Germinal center (tissue), 1 donor: ENCODE data around the gene COL5A1.
"Not testable (repeated sequence)": the region's sequence is repeated elsewhere in the genome, so short reads cannot be mapped to it uniquely, and the experiment has no call there.

ENCODE experiments used
- DNase-seq: peaks from one replicate; pipeline ENCODE4 v3.0.0; 2012; ENCODE audit warnings: mixed read lengths, low spot score

COL5A1 gene

GRCh38 chr9:134692573-134692860 lies 50.9 kb downstream of the COL5A1 start:
- no peak for DNase-seq

DNA sequence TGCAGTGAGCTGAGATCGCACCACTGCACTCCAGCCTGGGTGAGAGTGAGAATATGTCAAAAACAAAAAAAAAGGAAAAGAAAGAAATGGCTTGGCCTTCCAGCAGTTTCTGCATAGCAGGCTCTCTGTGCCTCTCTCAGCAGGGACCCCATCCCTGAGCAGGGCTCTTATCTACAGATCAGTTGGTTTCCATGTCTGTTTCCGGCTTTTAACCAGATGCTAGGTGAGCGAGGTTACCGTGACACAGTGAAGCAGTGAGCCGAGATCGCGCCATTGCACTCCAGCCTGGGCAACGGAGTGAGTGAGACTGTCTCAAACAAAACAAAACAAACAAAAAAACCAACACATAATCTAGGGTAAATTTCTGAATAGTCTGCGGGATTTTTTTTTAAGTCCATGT lies 51.4 kb downstream of the COL5A1 start:
- DNase-seq, result no peak

DNA sequence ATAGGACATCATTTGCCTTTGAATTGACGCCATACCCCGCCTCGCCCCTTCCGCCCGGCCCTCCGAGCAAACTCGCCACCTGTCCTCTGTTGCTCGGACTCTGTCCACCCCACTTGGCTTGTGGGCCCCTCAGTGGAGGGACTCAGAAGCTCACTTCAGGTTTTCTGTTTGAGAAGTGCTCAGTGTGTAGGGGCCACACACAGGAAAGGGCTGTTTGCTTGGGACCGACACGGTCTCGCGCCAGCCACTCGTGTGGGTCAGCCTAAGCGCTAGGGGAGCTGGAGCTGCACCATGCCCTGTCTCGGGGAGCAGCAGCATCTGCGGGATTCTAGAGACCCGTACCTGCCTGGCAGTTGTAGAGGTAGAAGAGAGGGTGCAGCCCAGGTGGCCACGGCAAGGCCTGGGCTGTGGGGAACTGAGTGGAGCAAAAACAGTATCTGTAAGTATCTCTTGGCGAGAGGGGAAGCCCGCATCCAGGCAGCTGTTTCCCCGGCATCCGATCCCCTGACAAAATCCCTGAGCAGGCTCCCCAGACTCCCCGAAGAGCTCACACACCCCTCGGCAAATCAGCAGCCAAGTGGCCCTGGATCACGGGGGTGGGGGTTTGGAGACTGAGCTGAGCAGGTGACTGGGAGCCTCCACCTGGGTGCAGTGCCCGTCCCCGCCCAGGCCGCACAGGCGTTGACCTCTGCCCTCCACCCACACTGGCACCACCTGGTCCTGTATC lies 52.2 kb downstream of the COL5A1 start:
- DNase-seq, result no peak

- DNase-seq, result no peak
Measured at GRCh38 chr9:134694368-134694665, 52.7 kb downstream of the COL5A1 start.

DNA sequence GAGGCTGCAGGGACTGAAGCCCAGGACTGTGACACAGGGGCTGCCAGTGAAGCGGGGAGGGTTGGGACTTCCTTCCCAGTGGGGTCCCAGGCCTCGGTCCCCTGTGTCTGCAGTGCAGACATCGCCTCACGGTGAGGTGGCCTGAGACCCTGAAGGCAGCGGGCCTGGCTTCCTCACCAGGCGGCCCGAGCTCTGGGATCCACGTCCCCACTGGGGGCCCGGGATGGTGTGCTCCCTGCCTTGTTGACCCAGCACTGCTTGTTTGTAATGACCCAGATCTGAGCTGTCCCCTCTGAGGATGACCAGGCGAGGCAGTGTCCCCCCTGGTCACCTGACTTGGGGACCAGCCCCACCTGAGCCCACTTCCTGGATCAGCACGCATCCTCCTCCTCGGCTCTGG lies 53.1 kb downstream of the COL5A1 start:
- DNase-seq, result no peak

DNA sequence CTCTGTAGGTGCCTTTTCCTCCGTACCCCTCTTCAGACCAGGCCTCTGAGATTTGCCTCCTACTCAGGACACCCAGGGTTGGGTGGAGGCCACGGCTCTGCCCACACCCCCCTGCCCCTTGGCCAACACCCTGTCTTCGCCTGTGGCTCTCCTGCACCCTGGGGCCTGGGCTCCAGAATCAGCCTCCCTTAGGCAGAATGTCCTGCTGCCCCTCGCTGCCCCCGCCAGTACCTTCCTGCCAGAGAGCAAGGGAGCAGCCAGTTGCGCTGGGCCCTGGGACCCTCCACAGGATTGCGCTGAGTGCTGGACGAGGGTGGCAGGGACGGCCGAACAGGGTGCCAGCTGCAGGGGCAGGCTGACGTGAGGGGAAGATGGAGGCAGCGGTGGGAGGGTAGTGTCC lies 53.5 kb downstream of the COL5A1 start:
- DNase-seq, result no peak

- no peak for DNase-seq
Measured at GRCh38 chr9:134696433-134696832, 54.8 kb downstream of the COL5A1 start.

- no peak for DNase-seq
Measured at GRCh38 chr9:134698111-134698510, 56.5 kb downstream of the COL5A1 start.

DNA sequence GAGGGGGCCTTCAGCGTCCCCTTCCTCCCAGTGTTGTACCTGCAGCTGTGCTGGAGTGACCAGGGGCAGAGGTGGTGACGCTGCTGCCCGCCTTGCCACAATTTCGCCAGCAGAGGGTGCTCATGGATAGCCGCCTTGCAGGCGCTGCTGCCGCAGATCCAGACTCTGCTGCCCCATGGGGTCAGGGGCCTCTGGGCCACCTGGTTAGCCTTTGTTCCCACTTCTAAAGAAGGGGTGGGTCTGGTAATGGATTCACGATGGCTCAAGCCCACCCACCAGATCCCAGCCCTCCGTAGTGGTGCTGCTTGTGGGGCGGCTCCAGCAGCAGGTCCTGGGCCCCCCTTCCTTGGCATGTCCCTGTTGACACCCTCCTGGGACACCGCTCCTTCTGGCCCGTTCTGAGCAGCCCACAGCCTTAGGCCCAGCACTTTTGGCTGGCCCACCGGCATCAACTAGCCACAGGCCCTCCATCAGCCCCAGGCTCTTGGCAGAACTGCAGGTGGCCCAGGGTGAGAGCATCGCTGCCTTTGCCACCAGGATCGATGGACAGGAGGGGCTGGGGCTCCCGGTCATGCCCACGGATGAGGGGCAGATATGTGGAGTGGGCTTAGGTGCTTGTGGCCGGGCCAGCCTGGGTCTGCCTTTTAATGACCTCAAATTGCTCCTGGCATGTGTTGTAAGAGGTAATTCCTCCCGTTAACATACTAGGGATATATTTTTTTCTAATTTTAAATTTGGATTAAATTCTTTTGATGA lies 57.2 kb downstream of the COL5A1 start:
- peak; percentile 70 for DNase-seq

DNA sequence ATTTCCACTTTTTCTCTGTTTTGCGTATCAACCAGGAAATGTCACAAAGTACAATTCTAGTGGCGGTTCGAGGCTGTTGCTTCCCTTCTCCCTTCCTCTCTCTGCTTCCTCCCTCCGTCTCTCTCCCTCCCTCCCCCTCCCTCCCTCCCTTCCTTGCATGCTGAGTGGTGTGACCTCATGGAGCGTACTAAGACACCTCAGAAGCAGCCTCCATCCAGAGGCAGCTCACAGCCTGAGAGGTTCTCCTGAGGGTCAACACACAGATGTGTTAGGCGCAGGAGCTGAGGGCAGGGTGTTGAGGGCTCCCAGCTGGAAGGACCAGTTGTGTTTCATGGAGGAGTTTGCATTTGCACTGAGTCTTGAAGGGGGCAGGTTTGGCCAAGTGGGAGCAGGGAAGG lies 57.7 kb downstream of the COL5A1 start:
- no peak for DNase-seq

- no peak for DNase-seq
Measured at GRCh38 chr9:134700636-134701350, 59.2 kb downstream of the COL5A1 start.

DNA sequence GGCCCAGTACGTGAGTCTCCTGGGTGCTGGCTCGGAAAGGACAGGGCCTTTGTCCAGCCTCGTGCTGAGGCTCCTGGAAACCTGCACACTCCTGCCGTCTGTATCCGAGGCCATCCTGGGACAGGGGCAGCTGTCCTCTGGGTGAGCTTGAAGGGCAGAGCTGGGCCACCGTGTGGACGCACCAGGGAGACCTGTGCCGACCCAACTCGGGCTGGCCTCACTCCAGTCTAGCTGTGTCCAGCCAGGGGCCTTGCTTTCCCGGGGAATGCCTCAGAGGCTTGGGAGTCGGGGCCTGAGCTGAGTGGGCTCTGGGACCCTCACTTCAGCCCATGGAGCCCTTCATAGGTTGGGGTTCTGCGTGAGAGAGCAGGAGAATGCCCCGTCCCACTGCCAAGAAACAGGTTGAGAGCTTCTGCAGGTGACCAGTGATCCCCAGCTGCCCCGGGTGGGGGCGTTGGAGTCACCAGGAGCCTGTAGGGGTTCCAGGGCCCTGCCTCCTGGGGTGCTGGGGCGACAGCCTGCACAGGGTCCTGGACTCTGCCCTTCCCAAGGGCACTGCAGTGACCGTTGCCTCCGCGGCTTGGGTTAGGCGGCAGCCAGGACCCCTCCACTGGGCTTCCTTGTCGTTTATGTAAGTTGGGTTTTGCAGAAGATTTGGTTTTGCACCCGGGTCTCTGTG lies 60.1 kb downstream of the COL5A1 start:
- no peak for DNase-seq

- no peak for DNase-seq
Measured at GRCh38 chr9:134702291-134702690, 60.7 kb downstream of the COL5A1 start.

- DNase-seq, result not testable (repeated sequence)
Measured at GRCh38 chr9:134703730-134704114, 62.1 kb downstream of the COL5A1 start.

DNA sequence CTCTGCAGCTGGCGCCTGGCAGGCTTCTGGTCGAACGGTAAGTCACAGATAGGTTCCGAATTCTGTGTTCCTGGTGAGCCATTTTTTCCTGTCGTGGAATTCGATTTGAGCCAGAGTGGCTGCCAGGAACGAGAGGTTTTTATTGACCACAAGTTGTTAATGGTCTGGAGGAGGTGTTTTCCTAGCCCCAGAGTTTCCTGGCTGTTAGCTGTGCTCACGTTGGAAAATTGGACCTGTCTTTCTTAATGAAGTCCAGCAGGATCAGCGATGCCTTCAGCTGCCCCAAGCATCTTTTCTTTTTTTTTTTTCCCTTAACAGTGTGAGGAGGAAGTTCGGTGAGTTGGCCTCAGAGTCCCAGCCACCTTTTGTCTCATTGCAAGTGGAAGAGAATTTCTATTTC lies 62.9 kb downstream of the COL5A1 start:
- no peak for DNase-seq

DNA sequence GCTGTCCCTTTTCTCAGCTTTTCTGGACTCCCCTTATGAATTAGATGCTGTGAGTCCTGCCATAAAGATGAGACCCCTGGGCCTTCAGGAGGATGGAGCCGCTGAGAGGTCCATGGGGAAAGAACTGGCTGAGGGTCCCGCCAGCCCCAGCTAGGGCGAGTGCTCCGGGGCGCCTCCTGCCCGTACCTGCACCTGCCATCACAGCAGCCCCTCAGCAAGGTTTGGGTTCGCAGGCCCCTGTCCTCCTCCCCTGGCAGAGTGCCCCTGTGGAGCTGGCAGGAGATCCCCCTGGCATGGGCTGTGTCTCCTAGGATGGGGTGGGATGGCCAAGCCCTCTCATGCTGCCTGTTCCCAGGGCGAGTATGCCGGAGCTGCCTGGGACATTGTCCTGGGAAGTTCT lies 64.2 kb downstream of the COL5A1 start:
- DNase-seq, result no peak

DNA sequence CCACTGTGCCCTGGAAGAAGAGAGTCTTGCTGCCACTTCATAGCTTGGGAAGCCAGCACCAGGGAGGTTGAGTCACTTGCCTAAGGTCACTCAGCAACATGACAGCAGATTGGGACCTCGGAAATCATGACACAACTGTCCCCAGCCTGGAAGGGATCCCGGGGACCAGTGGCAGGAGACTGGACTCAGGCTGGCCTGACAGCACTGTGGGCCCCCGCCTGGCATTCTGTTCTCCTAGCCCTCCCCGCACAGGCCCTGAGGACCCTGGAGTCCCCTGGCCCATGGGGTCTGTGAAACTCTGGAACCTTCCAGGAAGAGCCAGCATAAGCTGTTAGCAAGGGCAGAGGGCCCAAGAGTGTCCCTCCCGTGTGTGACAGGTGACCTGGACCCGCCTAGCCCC lies 64.9 kb downstream of the COL5A1 start:
- DNase-seq, result no peak

DNA sequence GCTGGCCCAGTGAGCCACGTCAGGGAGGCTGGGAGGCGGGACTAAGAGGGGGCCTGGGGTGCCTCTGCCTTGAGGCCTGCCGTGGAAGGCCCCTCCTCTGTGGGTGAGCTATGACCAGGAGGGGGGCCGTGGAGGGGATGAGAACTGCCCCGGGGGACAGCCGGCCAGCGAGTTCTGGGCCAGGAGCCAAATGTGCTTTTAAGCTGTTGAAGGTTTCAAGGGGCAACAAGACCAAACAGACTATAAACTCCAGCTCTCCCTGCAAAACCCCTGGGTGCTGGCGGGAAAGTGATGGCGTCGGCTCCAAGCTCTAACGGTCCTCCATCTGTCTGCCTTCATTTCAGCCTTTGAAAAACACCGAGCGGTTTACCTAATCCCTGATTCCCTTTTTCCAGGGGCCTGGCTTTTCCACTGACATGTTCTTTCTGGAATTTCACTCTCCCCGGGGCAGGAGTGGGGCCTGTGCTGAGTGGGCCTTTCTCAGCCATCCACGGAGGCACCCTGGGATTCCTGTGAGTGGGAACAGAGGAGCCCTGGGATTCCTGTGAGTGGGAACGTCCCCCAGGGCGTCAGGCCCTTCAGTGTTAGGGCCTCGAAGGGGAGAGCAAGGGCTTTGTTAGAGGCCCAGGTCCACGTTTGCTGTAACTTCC lies 65.6 kb downstream of the COL5A1 start:
- DNase-seq, result no peak

DNA sequence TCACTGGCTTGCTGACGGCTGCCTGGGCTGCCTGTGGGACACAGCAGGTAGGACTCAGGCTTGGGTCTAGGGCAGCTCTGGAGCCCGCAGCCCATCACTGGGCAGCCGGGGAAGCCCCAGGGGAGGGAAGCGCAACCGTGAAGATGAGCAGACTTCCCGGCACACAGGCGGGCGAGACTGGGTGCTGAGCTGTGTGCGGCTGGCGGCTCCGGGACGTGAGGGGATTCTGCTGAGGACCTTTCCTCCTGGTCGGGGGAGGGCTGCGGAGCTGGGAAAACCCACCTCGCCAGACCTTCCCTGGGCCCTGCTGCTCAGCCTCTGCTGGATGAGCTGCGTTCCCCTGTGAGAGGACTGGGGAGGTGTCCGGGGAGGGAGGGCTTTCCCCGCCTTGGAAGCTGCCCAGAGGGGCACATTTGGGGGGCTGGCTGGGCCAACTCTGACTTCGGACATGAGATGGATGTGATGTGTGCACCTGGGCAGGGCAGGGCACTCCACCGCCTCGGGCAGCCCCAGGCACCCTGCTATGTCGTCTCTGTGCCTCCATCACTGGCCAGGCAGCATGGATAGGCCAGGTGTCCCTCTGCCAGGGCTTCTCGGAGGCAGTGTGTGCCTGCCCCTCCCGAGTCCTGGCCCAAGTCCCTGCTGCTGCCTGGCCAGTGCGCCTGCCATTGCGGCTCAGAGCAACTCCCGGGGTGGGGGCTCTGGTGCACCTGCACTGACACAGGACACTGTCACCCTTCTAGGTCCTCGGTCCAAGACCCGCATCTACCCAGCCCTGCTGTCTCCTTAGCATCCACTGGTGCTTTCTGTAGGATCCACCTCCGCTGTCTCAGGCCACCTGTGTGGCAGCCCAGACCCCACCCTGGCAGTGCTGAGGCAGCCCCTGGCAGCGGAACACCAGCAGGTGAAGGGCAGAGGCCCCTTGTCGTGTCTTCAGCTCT lies 66.4 kb downstream of the COL5A1 start:
- no peak for DNase-seq

- DNase-seq, result no peak
Measured at GRCh38 chr9:134708672-134709038, 67.1 kb downstream of the COL5A1 start.

- no peak for DNase-seq
Measured at GRCh38 chr9:134709512-134710270, 68.1 kb downstream of the COL5A1 start.
